Mesendoderm (in vitro differentiated cells): Measurements from ENCODE around the gene MINDY2.
"Not testable (repeated sequence)": the region's sequence is repeated elsewhere in the genome, so short reads cannot be mapped to it uniquely, and the experiment has no call there.

Experiments
- DNase-seq: peaks from one replicate; pipeline ENCODE4 v3.0.0; 2013
- H2AK5ac ChIP-seq: 2 replicates; pipeline ENCODE4 v1.6.1; 2013; ENCODE audit warnings: low read length, inconsistent platforms
- H2BK120ac ChIP-seq: 2 replicates; pipeline ENCODE4 v1.6.1; 2013; ENCODE audit warnings: low read depth, mild to moderate bottlenecking, low read length, moderate library complexity, mixed read lengths
- H2BK15ac ChIP-seq: replicated peaks from 2 replicates; pipeline ENCODE4 v1.6.1; 2013; ENCODE audit warnings: low read depth, mild to moderate bottlenecking, moderate library complexity
- H2BK5ac ChIP-seq: 2 replicates; pipeline ENCODE4 v1.6.1; 2013; ENCODE audit warnings: low read length, inconsistent platforms
- H3K18ac ChIP-seq: 2 replicates; pipeline ENCODE4 v1.6.1; 2013; ENCODE audit warnings: mild to moderate bottlenecking, low read length, mixed read lengths
- H3K23ac ChIP-seq: one replicate; pipeline ENCODE4 v1.6.1; 2013; ENCODE audit warnings: low read length
- H3K27ac ChIP-seq: 2 replicates; pipeline ENCODE4 v1.5.1; 2013; ENCODE audit warnings: low read depth, mild to moderate bottlenecking, inconsistent platforms, low read length, moderate library complexity
- H3K27me3 ChIP-seq: 2 replicates; pipeline ENCODE4 v1.6.1; 2013; ENCODE audit warnings: low read length, control low read depth, mild to moderate bottlenecking, inconsistent platforms; ENCODE audit not compliant: insufficient read depth, poor library complexity
- H3K36me3 ChIP-seq: 2 replicates; pipeline ENCODE4 v1.6.1; 2013; ENCODE audit warnings: low read length, inconsistent platforms; ENCODE audit not compliant: control insufficient read depth, insufficient read depth
- H3K4ac ChIP-seq: one replicate; pipeline ENCODE4 v1.6.1; 2013; ENCODE audit warnings: low read depth, mild to moderate bottlenecking, low read length, moderate library complexity
- H3K4me1 ChIP-seq: 2 replicates; pipeline ENCODE4 v1.6.1; 2013; ENCODE audit warnings: low read depth, low read length, inconsistent platforms; ENCODE audit not compliant: control insufficient read depth
- H3K4me2 ChIP-seq: 2 replicates; pipeline ENCODE4 v1.6.1; 2013; ENCODE audit warnings: low read length
- H3K4me3 ChIP-seq: 2 replicates; pipeline ENCODE4 v1.5.1; 2013; ENCODE audit warnings: mild to moderate bottlenecking, low read length
- H3K56ac ChIP-seq: one replicate; pipeline ENCODE4 v1.6.1; 2013; ENCODE audit warnings: low read length
- H3K79me1 ChIP-seq: 2 replicates; pipeline ENCODE4 v1.6.1; 2013; ENCODE audit warnings: low read length, inconsistent platforms
- H3K79me2 ChIP-seq: 2 replicates; pipeline ENCODE4 v1.6.1; 2013; ENCODE audit warnings: mild to moderate bottlenecking, low read length; ENCODE audit not compliant: control insufficient read depth, insufficient read depth
- H3K9ac ChIP-seq: 2 replicates; pipeline ENCODE4 v1.6.1; 2013; ENCODE audit warnings: low read length, inconsistent platforms
- H4K5ac ChIP-seq: one replicate; pipeline ENCODE4 v1.6.1; 2013; ENCODE audit warnings: low read length
- H4K8ac ChIP-seq: one replicate; pipeline ENCODE4 v1.6.1; 2013; ENCODE audit warnings: low read depth, mild to moderate bottlenecking, control low read depth, low read length, moderate library complexity
- WGBS: extraction: QIAGEN DNeasy Blood & Tissue Kit; methylation state at CpG from one replicate; pipeline ENCODE4 v1.1.7; 2013; ENCODE audit warnings: low lambda C conversion rate, missing lambda C conversion rate; ENCODE audit not compliant: insufficient coverage; ENCODE audit errors: extremely low coverage; 5-methylcytosine and 5-hydroxymethylcytosine counted together

The MINDY2 gene

GRCh38 chr15:58856621-58857020 is 85.5 kb downstream of the MINDY2 start:
- H3K23ac ChIP-seq, H3K4me2 ChIP-seq, H3K4ac ChIP-seq, H3K18ac ChIP-seq, H2BK120ac ChIP-seq, H3K36me3 ChIP-seq, H3K4me3 ChIP-seq, H3K56ac ChIP-seq, H3K9ac ChIP-seq, H3K79me2 ChIP-seq, H3K4me1 ChIP-seq, H2AK5ac ChIP-seq, H4K5ac ChIP-seq, H3K27ac ChIP-seq, H3K79me1 ChIP-seq, DNase-seq, H2BK5ac ChIP-seq, H4K8ac ChIP-seq, H2BK15ac ChIP-seq, H3K27me3 ChIP-seq: not testable (repeated sequence)
- no CpG with 5 or more reads among the region's 1 CpG for whole genome bisulfite sequencing

GRCh38 chr15:58862326-58862725 is 91.2 kb downstream of the MINDY2 start:
- H3K36me3 ChIP-seq = no peaks in the 10 kb centered on the region
- no peak overlapping the region for H2BK15ac ChIP-seq
- no peak overlapping the region for H3K56ac ChIP-seq
- H3K27ac ChIP-seq = peak overlapping the region; percentile 36
- H3K79me2 ChIP-seq = no peaks in the 10 kb centered on the region
- H3K4ac ChIP-seq = no peak overlapping the region
- no peaks in the 10 kb centered on the region for H3K79me1 ChIP-seq
- H2BK120ac ChIP-seq = no peak overlapping the region
- no peak overlapping the region for H3K18ac ChIP-seq
- DNase-seq = no peak
- WGBS = no CpG with 5 or more reads among the region's 2 CpGs
- no peak overlapping the region for H3K4me2 ChIP-seq
- H3K4me1 ChIP-seq = no peaks in the 10 kb centered on the region
- no peak overlapping the region for H4K5ac ChIP-seq
- H2AK5ac ChIP-seq = no peak overlapping the region
- no peaks in the 10 kb centered on the region for H3K27me3 ChIP-seq
- no peak overlapping the region for H3K23ac ChIP-seq
- no peak overlapping the region for H2BK5ac ChIP-seq
- H3K9ac ChIP-seq = no peak overlapping the region
- H3K4me3 ChIP-seq = no peak overlapping the region
- no peak overlapping the region for H4K8ac ChIP-seq

- no peaks in the 10 kb centered on the region for H3K4me1 ChIP-seq
- no peaks in the 10 kb centered on the region for H3K27me3 ChIP-seq
- no peak overlapping the region for H2BK15ac ChIP-seq
- no peak overlapping the region for H3K27ac ChIP-seq
- DNase-seq = peak; percentile 65
- H3K79me2 ChIP-seq = no peaks in the 10 kb centered on the region
- H3K4ac ChIP-seq = no peak overlapping the region
- H3K9ac ChIP-seq = peak overlapping the region; percentile 61
- no peak overlapping the region for H2AK5ac ChIP-seq
- H3K79me1 ChIP-seq = no peaks in the 10 kb centered on the region
- no peak overlapping the region for H2BK120ac ChIP-seq
- H3K36me3 ChIP-seq = no peaks in the 10 kb centered on the region
- H3K56ac ChIP-seq = peak overlapping the region; percentile 73
- no peak overlapping the region for H2BK5ac ChIP-seq
- H4K5ac ChIP-seq = no peak overlapping the region
- H3K18ac ChIP-seq = no peak overlapping the region
- H4K8ac ChIP-seq = peak overlapping the region; percentile 91
- peak overlapping the region; percentile 15 for H3K23ac ChIP-seq
- peak overlapping the region; percentile 26 for H3K4me2 ChIP-seq
- WGBS = no CpG with 5 or more reads among the region's 54 CpGs
- H3K4me3 ChIP-seq = no peak overlapping the region
Observed at GRCh38 chr15:58864602-58865424, 93.7 kb downstream of the MINDY2 start.

GRCh38 chr15:58865425-58865880 is 94.4 kb downstream of the MINDY2 start:
- Histone ChIP-seq H3K4me2 (peak overlapping the region; percentile 26), H3K36me3 (no peaks in the 10 kb centered on the region), H2BK5ac (no peak overlapping the region), H3K56ac (peak overlapping the region; percentile 73), H4K5ac (no peak overlapping the region), H2BK120ac (no peak overlapping the region), H3K4ac (no peak overlapping the region), H2AK5ac (no peak overlapping the region), H3K9ac (peak overlapping the region; percentile 61), H3K23ac (peak overlapping the region; percentile 15), H3K27ac (no peak overlapping the region), H3K4me3 (no peak overlapping the region), H3K18ac (no peak overlapping the region), H3K79me1 (no peaks in the 10 kb centered on the region), H3K4me1 (no peaks in the 10 kb centered on the region), H3K27me3 (no peaks in the 10 kb centered on the region), H3K79me2 (no peaks in the 10 kb centered on the region), H4K8ac (peak overlapping the region; percentile 91), H2BK15ac (no peak overlapping the region)
- no CpG with 5 or more reads among the region's 15 CpGs for WGBS
- DNase-seq = peak; percentile 43

GRCh38 chr15:58867926-58868325 is 96.8 kb downstream of the MINDY2 start:
- Histone ChIP-seq H4K8ac (no peak overlapping the region), H3K56ac (no peak overlapping the region), H3K27me3 (no peaks in the 10 kb centered on the region), H3K79me1 (no peaks in the 10 kb centered on the region), H2BK120ac (no peak overlapping the region), H2BK15ac (no peak overlapping the region), H3K27ac (no peak overlapping the region), H4K5ac (no peak overlapping the region), H3K36me3 (no peaks in the 10 kb centered on the region), H3K4me2 (no peak overlapping the region), H3K4me3 (no peak overlapping the region), H3K4me1 (no peaks in the 10 kb centered on the region), H3K4ac (no peak overlapping the region), H2AK5ac (no peak overlapping the region), H3K9ac (no peak overlapping the region), H3K18ac (no peak overlapping the region), H3K23ac (no peak overlapping the region), H2BK5ac (no peak overlapping the region), H3K79me2 (no peaks in the 10 kb centered on the region)
- no peak for DNase-seq
- WGBS = no CpG with 5 or more reads among the region's 4 CpGs
